HEK293T (cell line): ENCODE measurements around the gene MTIF2.

Experiments used
- ARNT ChIP-seq: fragments of 450-650 bp; IDR thresholded peaks from 2 replicates; pipeline ENCODE4 v1.6.1; 2017; ENCODE audit warnings: mild to moderate bottlenecking
- BHLHE40 ChIP-seq: fragments of 450-650 bp; IDR thresholded peaks from 2 replicates; pipeline ENCODE4 v1.6.1; 2016; ENCODE audit warnings: mild to moderate bottlenecking, moderate library complexity, borderline replicate concordance
- ELF4 ChIP-seq: fragments of 450-650 bp; IDR thresholded peaks from 2 replicates; pipeline ENCODE4 v1.6.1; 2017; ENCODE audit warnings: antibody characterized with exemption
- FOXA1 ChIP-seq: fragments of 450-650 bp; IDR thresholded peaks from 2 replicates; pipeline ENCODE4 v1.6.1; 2016; ENCODE audit warnings: mild to moderate bottlenecking
- FOXK2 ChIP-seq: fragments of 450-650 bp; IDR thresholded peaks from 2 replicates; pipeline ENCODE4 v1.6.1; 2016; ENCODE audit warnings: mild to moderate bottlenecking
- FOXM1 ChIP-seq: fragments of 450-650 bp; IDR thresholded peaks from 2 replicates; pipeline ENCODE4 v1.6.1; 2017; ENCODE audit warnings: mild to moderate bottlenecking, borderline replicate concordance
- HDGF ChIP-seq: fragments of 450-650 bp; IDR thresholded peaks from 2 replicates; pipeline ENCODE4 v1.6.1; 2017; ENCODE audit warnings: antibody characterized with exemption, borderline replicate concordance
- LEF1 ChIP-seq: fragments of 450-650 bp; IDR thresholded peaks from 2 replicates; pipeline ENCODE4 v1.6.1; 2017; ENCODE audit warnings: mild to moderate bottlenecking, borderline replicate concordance
- SP1 ChIP-seq: fragments of 450-650 bp; IDR thresholded peaks from 2 replicates; pipeline ENCODE4 v1.6.1; 2017
- SUZ12 ChIP-seq: fragments of 450-650 bp; IDR thresholded peaks from 2 replicates; pipeline ENCODE4 v1.6.1; 2016; ENCODE audit warnings: mild to moderate bottlenecking
- TARDBP ChIP-seq: fragments of 450-650 bp; IDR thresholded peaks from 2 replicates; pipeline ENCODE4 v1.6.1; 2016
- ZNF384 ChIP-seq: fragments of 450-650 bp; IDR thresholded peaks from 2 replicates; pipeline ENCODE4 v1.6.1; 2016
- TF ChIP-seq, protein P1 (sequence below): fragments of 450-650 bp; IDR thresholded peaks from 2 replicates; pipeline ENCODE4 v1.6.1; 2016

DNA sequence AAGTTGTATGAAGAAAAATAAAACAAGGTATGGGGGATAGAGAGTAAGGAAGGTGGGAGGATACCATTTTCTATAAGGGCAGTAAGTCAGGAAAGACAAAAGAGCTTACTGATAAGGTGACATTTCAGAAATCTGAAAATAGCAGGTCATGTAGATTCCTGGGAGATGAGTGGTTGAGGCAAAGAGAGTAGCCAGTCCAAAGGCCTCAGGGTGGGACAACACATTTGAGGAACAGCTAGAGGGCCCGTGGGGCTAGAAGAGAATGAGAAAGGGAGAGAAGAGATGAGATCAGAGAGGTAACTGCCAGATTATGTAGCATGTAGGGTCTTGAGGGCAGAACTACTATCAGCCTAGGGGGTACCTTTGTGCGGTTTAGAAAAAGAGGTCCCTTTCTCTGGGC is 39.8 kb downstream of the MTIF2 start:
- TF ChIP-seq, protein P1, sequence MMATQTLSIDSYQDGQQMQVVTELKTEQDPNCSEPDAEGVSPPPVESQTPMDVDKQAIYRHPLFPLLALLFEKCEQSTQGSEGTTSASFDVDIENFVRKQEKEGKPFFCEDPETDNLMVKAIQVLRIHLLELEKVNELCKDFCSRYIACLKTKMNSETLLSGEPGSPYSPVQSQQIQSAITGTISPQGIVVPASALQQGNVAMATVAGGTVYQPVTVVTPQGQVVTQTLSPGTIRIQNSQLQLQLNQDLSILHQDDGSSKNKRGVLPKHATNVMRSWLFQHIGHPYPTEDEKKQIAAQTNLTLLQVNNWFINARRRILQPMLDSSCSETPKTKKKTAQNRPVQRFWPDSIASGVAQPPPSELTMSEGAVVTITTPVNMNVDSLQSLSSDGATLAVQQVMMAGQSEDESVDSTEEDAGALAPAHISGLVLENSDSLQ = no peak
- TF ChIP-seq SP1 (no peak), ARNT (no peak), LEF1 (no peak), FOXM1 (no peak), TARDBP (no peak), SUZ12 (no peak), FOXA1 (no peak), HDGF (no peak), ELF4 (no peak), FOXK2 (no peak), BHLHE40 (no peak), ZNF384 (no peak)
